Retina (tissue), 1 donor: ENCODE measurements around the gene CFAP77.
A peak's percentile ranks its signal among the peaks of the same experiment; 100 is the strongest.

Experiments used
- DNase-seq: peaks from one replicate; pipeline ENCODE4 v3.0.0-alpha.2; 2016

CFAP77 gene

GRCh38 chr9:132519033-132519432 is 109.0 kb downstream of the CFAP77 start:
- DNase-seq, result no peak

GRCh38 chr9:132520612-132521011 is 110.6 kb downstream of the CFAP77 start:
- DNase-seq, result no peak

GRCh38 chr9:132525308-132526023 is 115.5 kb downstream of the CFAP77 start:
- no peak for DNase-seq

GRCh38 chr9:132531195-132531594 is 121.2 kb downstream of the CFAP77 start:
- no peak for DNase-seq

- DNase-seq, result no peak
Measured at GRCh38 chr9:132531710-132532570, 121.9 kb downstream of the CFAP77 start.

- DNase-seq, result no peak
Measured at GRCh38 chr9:132534832-132535231, 124.8 kb downstream of the CFAP77 start.

- no peak for DNase-seq
Measured at GRCh38 chr9:132536124-132536523, 126.1 kb downstream of the CFAP77 start.

- no peak for DNase-seq
Measured at GRCh38 chr9:132537352-132537751, 127.3 kb downstream of the CFAP77 start.

- DNase-seq, result no peak
Measured at GRCh38 chr9:132538071-132538470, 128.1 kb downstream of the CFAP77 start.

- no peak for DNase-seq
Measured at GRCh38 chr9:132539096-132539495, 129.1 kb downstream of the CFAP77 start.

GRCh38 chr9:132541051-132541450 is 131.0 kb downstream of the CFAP77 start:
- no peak for DNase-seq

- DNase-seq, result no peak
Measured at GRCh38 chr9:132541870-132542830, 132.1 kb downstream of the CFAP77 start.

GRCh38 chr9:132543251-132543650 is 133.2 kb downstream of the CFAP77 start:
- DNase-seq, result no peak

GRCh38 chr9:132543960-132544359 is 133.9 kb downstream of the CFAP77 start:
- peak; percentile 90 for DNase-seq

- no peak for DNase-seq
Measured at GRCh38 chr9:132545578-132545977, 135.6 kb downstream of the CFAP77 start.

GRCh38 chr9:132546148-132547051 is 136.4 kb downstream of the CFAP77 start:
- peak; percentile 91 for DNase-seq

- DNase-seq, result no peak
Measured at GRCh38 chr9:132547052-132547431, 137.0 kb downstream of the CFAP77 start.

- no peak for DNase-seq
Measured at GRCh38 chr9:132547436-132547835, 137.4 kb downstream of the CFAP77 start.

GRCh38 chr9:132547976-132548730 is 138.1 kb downstream of the CFAP77 start:
- no peak for DNase-seq

GRCh38 chr9:132548751-132549640 is 139.0 kb downstream of the CFAP77 start:
- peak; percentile 70 for DNase-seq
